Adrenal gland (tissue), 5 donors: Measurements from ENCODE around the gene MTA3.

ENCODE experiments used
- POLR2A ChIP-seq, 2 donors: fragments of 450-650 bp; IDR thresholded peaks; one replicate each; pipeline ENCODE4 v1.6.1; 2017; ENCODE audit warnings: antibody characterized with exemption in 2 of 2, mild to moderate bottlenecking in 2 of 2, moderate library complexity in 1 of 2
- TF ChIP-seq, protein P1 (sequence below), 6 experiments: fragments of 450-650 bp in 4 of 6; fragments of 200-600 bp in 2 of 6; sonication (generic) in 1 of 6; IDR thresholded peaks; 1 replicate in 5 of 6; 2 replicates in 1 of 6; pipeline versions ENCODE4 v1.5.1 to v1.8.0; 2016 to 2021; ENCODE audit warnings: antibody characterized with exemption in 6 of 6, mild to moderate bottlenecking in 2 of 6, moderate library complexity in 1 of 6
- donor health status: DM: no; HTN: no; CAD: no.

DNA sequence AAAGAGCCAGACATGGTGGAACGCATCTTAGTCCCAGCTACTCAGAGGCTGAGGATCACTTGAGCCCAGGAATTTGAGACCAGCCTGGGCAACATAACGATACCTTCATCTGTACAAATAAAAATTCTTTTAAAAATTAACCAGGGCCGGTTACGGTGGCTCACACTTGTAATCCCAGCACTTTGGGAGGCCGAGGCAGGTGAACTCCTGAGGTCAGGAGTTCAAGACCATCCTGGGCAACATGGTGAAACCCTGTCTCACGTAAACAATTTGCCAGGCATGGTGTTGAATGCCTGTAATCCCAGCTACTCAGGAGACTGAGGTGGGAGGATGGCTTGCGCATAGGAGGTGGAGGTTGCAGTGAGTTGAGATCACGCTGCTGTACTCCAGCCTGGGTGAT lies 48.8 kb upstream of the MTA3 start:
- TF ChIP-seq, protein P1, sequence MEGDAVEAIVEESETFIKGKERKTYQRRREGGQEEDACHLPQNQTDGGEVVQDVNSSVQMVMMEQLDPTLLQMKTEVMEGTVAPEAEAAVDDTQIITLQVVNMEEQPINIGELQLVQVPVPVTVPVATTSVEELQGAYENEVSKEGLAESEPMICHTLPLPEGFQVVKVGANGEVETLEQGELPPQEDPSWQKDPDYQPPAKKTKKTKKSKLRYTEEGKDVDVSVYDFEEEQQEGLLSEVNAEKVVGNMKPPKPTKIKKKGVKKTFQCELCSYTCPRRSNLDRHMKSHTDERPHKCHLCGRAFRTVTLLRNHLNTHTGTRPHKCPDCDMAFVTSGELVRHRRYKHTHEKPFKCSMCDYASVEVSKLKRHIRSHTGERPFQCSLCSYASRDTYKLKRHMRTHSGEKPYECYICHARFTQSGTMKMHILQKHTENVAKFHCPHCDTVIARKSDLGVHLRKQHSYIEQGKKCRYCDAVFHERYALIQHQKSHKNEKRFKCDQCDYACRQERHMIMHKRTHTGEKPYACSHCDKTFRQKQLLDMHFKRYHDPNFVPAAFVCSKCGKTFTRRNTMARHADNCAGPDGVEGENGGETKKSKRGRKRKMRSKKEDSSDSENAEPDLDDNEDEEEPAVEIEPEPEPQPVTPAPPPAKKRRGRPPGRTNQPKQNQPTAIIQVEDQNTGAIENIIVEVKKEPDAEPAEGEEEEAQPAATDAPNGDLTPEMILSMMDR (IDR thresholded peaks at IDR 0.05), result no peak
- TF ChIP-seq POLR2A (IDR thresholded peaks at IDR 0.05), result no peak
